Stimulated activated CD4-positive, alpha-beta T cell treated with anti-CD3 and anti-CD28 coated beads, TNF-alpha, amount 100 ng/mL, for 4 hours (primary cell): ENCODE measurements around the gene CCL16.
"Not testable (repeated sequence)": the region's sequence is repeated elsewhere in the genome, so short reads cannot be mapped to it uniquely, and the experiment has no call there.

Experiments
- DNase-seq, 3 experiments: peaks; one replicate each; pipeline ENCODE4 v3.0.0-alpha.2; 2020; ENCODE audit warnings: low read depth in 3 of 3

Gene CCL16, protein sequence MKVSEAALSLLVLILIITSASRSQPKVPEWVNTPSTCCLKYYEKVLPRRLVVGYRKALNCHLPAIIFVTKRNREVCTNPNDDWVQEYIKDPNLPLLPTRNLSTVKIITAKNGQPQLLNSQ

DNA sequence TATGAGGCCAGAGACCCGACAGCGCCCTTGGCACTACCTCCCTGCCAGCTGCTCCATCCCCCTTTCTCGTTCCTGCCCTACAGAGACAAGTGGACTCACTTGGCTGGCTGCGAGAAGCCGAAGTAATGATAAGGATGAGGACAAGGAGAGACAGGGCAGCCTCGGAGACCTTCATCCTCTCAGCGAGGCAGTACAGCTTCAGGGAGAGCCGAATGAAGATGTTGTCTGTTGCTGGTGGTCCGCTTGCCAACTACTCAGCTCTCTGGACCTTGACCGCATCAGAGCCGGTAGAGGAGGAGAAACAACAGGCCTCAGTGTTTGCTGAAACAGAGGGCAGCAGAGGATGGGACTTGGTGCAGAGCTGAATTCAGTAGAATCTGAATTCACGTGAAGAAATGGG, at the start of gene CCL16:
Gene CCL16, minus strand, starts transcription at position 252 of the 400 bp plus-strand sequence. Its CDS starts 77 bp downstream, at position 175.
- no peak for DNase-seq

DNA sequence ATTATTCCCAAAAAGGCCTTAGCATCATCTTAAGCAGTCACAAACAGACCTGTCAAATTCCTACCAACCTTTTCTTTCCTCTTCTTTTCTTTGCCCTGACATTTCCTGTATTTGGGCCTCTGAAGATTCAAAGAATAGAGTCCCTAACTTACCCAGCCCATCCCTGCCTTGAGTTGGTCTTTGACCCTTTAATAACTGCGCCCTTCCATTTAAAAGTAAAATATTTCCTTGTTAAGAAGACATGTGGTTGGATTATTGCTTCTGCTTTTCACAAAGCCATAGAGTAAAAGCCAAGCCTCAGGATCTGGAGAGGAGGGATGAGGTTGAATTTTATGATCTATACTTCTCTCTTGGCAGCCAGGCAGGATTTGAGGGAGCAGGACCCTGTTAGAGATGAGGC, 49.7 kb upstream of the CCL16 start:
- DNase-seq: no peak

DNA sequence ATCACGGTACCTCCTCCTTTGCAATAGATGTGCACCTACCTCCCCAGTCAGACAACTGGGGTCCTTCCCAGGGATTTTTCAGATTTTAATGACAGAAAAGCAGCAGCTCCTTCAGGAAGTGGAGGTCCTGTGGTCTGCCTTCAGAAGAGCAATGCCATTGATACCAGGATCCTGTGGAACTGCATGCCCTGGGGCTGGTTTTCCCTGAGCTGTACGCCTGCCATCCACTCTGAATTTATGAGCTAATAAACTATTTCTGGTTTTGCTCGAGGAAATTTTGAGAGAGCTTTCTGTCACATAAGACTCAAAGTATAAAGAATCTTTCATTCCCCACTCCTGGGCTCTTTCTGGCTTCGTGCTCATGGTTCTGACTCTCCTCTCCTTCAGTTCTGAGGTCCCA, 46.5 kb upstream of the CCL16 start:
- no peak for DNase-seq

DNA sequence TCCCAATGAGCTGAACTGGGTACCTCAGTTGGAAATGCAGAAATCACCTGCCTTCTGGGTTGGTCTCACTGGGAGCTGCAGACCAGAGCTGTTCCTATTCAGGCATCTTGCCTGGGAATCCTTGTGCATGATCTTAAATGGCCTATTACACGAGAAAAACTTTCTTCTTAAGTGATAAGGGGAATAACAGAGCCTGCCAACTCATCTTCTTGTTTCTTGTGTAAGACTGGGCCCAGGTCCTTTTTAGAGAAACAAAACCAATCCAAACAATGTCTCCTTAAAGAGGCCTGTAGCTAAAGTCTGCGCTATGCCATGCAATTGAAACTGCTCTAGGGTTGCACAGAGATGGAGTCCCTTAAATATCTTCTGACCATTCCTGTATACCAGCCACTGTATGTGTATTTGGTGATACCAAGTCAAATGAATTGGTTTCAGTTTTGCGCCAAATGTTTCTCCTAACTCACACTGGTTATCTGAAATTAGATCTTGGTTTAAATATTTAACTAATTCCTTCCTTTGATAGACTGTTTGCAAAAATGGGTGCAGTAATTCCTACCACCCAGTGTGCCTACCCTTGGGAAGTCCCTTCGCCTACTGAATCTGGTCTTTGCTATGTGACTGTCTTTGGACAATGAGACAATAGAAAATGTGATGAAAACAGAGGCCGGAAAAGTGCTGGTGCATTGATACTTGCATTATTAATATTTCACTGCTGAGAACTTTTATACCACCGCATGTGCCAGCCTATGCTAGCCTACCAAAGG, 43.0 kb upstream of the CCL16 start:
- no peak for DNase-seq

DNA sequence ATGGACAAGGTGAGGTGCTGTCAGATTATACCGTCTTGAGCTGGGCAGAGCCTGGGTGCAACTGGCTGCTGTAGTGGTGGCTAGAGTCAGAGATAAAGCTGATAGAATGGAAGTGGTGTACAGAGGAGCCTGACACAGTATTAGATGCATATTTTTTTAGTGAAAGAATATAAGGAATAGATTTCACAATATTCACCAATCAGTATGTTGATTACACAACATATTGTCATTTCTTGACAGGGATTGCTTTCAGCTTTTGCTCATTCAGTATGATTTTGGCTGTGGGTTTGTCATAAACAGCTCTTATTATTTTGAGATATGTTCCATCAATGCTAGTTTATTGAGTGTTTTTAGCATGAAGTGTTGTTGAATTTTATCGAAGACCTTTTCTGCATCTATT, 38.1 kb upstream of the CCL16 start:
- no peak for DNase-seq

DNA sequence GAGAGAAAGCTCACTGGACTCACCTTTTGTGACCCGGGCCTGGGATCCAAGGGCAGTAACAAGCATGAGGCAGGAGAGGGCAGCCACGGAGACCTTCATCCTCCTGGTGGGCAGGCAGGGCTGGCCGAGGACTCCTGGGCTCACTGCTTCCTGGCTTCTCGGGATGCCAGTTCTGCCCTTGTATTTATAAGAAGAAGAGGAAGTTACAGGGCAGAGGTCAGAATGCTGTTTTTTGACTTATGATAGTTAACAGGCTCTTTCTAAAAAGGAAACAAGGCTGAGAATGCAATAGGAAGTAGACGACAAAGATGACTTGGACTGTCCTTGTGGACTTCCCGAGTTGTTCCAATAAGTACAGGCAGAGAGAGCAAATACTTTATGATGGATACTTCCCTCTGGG, 36.5 kb upstream of the CCL16 start, which contains the start of gene CCL23:
Gene CCL23, minus strand, starts transcription at position 174 of the 400 bp plus-strand sequence. Its CDS starts 75 bp downstream, at position 99.
- no peak for DNase-seq

DNA sequence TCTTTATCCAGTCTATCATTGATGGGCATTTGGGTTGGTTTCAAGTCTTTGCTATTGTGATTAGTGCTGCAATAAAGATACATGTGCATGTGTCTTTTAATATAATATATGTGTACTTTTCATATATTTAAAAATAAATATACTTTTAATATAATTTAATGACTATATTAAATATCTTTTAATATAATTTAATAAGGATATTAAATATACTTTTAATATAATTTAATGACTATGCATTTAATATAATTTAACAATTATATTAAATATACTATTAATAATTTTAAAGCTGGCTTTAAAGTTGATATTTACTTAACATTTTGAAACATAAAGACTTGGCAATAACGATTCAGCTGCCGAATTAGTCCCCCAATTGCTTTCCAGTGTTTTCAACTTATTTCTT, 35.3 kb upstream of the CCL16 start:
- DNase-seq: no peak

DNA sequence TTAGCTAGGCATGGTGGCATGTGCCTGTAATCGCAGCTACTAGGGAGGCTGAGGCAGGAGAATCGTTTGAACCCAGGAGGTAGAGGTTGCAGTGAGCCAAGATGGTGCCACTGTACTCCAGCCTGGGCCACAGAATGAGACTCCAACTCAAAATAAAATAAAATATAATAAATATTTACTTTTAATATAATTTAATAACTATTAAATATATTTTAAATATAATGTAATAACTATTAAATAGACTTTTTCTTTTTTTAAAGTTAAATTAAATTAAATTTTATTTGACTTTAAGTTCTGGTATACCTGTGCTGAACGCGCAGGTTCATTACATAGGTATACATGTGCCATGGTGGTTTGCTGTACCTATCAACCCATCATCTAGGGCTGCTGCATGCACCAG, 34.6 kb upstream of the CCL16 start:
- DNase-seq: not testable (repeated sequence)

DNA sequence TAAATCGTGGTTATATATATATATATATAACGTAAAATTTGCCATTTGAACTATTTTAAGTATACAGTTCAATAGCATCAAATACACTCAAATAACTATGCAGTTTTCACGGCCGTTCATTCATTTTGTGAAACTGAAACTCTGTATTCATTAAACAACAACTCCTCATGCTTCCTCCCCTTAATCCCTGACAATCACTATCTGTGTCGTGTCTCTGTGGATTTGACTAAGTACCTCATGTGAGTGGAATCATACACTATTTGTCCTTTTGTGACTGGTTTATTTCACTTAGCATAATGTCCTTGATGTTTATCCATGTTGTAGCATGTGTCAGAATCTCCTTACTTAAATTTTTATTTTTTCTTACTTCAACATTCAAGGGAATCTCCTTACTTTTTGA, 33.6 kb upstream of the CCL16 start:
- DNase-seq: no peak

DNA sequence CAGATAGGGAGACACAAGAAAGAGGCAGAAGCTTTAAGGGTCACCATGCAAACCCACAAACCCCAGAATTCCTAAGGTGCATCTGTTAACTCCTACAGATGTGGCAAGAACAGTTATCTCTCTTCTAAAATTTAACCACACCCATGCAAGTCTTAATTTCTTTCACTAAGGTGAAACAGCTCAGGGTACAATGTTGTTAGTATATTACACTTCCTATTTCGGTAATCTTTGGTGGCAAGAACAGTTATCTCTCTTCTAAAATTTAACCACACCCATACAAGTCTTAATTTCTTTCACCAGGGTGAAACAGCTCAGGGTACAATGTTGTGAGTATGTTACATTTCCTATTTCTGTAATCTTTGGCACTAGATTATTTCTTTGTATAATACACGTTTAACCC, 29.9 kb upstream of the CCL16 start:
- no peak for DNase-seq

DNA sequence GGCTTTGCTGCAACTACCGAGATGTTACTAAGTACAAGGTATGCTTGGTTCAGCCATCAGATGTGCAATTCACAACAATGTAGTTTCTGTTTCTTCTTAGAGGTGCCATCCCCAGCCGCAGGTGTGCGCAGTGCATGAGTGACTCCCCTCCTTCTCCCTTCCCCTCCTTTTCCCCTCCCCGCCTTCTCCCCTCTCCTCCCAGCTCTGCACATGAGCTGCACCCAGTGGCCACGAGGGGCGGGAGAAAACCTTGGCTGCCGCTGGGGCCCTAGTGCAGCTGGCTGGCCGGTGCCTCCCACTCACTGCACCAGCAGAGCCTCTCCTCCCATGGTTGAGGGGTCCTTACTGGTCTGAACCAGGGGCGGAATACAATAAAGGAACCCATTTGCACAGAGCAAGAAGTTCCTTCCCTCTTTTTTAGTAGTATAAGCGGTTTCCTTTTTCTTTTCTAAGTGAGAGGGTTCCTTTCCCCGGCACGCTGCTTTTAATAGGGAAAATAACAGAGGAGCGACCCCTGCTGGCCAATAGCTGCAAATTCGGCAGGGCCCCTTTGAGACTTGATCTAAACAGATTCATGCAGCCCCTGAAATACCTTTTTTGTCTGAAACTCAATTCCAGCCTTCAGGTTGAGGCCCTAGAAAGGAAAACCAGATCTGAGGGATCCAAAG, 27.8 kb upstream of the CCL16 start:
- DNase-seq: no peak

DNA sequence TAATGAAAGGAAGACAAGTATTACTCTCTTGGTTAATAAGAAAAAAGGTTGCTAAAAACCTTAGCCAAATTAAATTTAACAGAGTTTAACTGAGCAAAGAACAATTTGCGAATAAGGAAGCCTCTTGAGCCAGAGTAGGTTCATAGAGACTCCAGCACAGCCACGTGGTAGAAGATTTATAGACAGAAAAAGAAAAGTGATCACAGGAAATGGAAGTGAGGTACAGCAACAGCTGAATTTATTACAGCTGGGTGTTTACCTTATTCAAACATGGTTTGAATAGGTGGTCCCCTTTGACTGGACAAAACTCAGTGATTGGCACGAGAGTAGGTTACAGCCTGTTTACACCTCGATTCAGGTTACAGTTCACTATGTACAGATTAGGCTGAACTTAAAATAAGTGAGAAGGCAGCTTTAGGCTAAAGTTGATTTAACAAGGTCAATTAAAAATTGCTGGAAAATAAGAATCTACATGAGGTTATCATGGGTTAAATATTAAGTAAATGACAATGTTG, 23.4 kb upstream of the CCL16 start:
- no peak for DNase-seq

DNA sequence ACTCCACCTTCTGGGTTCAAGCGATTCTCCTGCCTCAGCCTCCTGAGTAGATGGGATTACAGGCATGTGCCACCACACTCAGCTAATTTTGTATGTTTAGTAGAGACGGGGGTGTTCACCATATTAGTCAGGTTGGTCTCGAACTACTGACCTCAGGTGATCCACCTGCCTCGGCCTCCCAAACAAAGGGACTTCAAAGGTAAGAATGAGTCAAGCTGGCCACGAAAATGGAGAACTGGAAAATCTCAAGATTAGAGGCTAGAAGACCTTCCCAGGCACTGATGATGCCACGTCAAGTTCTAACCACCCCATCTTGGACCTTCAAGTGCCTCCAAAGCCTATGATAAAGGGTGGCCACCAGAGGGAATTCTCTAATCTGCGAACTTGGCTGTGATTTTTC, 21.3 kb upstream of the CCL16 start:
- no peak for DNase-seq

DNA sequence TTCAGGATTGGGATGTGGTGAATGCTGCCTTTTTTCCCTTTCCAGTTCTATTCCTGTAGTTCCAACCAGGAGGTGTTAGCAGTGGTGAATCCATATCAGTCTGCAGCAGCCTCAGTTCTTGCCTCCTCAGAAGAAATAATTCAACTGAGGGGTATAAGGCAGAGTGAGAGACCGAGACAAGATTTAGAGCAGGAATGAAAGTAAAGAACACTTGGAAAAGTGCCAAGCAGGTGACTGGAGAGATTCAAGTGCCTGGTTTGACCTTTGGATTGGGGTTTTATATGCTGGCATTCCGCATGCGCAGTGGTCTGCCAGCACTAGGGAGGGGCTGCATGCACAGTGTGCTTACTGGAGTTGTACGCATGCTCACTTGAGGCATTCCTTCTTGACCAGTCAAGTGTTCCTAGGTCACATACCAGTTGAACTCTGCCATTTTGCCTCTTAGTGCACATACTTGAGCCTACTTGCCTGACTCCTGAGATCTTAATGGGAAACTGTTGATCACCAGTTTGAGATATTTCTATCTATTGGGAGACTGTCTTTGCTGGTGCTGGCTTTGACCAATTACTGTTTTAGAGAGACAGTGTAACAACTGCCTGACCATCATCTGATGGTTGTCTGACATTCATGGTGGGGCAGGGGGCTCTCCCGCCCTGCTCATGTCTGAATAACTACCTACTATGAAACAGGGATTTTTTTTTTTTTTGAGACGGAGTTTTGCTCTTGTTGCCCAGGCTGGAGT, 20.7 kb upstream of the CCL16 start:
- no peak for DNase-seq

DNA sequence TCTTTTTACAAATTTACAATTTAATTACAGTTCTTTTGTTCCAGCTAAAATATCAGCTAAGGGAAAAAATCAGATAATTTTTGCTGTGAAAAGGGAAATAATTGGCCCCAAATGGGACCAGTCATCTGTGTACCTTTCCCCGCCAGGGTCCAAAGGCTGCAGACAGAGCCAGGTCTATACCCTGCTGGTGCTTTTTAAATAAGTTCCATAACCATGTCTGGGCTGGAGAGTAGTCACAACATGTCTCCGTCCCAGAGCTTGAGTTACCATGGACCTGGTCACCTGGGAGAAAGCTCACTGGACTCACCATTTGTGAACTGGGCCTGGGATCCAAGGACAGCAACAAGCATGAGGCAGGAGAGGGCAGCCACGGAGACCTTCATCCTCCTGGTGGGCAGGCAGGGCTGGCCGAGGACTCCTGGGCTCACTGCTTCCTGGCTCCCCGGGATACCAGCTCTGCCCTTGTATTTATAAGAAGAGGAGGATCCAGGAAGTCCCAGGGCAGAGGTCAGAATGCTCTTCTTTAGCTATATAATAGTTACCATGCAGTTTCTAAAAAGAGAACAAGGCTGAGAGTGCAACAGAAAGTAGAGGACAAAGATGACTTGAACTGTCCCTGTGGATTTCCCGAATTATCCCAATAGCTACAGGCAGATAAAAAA, 19.9 kb upstream of the CCL16 start, which contains the start of gene CCL15:
Gene CCL15, minus strand, starts transcription at position 444 of the 662 bp plus-strand sequence. Its CDS starts 61 bp downstream, at position 383.
- no peak for DNase-seq

DNA sequence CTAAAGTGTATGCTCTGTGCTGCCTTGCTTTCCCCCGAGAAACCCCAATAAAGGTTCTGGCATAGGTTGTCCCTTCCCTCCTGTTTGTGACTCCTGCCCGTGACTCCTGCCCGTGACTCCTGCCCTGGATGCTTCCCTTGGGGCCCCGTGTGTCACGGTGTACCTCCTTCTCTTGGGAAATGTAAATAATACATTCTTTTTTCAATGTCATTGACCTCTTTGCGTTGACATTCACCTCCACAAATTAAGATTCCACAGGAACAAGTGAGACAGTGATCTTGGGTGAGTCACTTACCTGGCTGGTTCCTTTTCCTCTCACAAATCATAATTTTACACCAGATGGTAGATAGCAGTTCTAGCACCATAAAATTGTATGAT, 19.4 kb upstream of the CCL16 start:
- no peak for DNase-seq

DNA sequence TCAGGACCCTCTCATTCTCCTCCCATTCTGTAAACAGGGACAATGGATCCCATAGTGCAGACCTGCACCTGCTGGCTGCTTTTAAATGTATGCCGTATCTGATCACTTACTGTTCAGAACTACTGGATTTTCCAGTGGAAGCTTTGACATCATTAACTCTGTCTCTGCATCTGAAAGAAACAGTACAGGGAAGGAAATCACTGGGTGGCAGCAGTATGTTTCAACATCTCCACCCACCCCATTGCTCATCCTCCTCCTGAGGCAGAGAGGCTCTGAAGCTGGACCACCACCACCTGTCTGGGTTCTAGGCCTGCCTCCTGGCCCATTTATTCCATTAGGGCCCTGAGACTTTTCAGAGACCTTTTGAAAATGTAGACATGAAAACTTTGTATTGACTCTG, 17.5 kb upstream of the CCL16 start:
- DNase-seq: no peak

DNA sequence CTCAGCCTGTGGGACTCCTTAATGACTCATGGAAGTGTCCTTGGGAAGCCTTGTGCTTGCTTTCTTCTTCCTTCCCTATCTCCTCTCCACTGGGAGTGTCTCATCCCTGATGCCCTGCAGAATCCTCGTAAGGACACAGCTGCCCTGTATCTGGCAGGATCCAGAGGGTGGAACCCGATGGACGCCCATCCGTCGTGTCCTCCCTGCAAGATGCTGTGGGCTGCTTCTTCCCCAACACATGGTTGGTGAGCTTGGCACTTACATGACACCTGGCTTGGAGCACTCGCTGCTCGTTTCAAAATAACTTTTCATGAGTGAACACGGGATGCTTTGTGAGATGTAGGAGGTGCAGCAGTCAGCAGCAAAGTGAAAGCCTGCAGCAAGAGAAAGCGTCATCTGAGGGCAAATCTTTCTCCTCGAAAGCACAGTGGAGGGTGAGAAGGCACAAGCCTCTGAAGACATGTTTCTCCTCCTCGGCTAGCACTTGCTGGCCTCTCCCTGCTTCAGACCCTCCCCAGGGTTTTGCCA, 16.8 kb upstream of the CCL16 start:
- no peak for DNase-seq

DNA sequence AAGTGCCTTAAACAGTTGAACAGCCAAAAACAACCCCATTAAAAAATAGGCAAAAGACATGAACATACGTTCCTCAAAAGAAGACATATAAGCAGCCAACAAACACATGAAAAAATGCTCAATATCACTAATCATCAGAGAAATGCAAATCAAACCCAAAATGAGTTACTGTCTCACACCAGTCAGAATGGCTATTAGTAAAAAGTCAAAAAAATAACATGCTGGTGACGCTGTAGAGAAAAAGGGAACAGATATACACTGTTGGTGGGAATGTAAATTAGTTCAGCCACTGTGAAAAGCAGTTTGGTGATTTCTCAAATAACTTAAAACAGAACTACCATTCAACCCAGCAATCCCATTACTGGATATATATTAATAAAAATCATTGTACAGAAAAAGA, 14.0 kb upstream of the CCL16 start:
- not testable (repeated sequence) for DNase-seq

DNA sequence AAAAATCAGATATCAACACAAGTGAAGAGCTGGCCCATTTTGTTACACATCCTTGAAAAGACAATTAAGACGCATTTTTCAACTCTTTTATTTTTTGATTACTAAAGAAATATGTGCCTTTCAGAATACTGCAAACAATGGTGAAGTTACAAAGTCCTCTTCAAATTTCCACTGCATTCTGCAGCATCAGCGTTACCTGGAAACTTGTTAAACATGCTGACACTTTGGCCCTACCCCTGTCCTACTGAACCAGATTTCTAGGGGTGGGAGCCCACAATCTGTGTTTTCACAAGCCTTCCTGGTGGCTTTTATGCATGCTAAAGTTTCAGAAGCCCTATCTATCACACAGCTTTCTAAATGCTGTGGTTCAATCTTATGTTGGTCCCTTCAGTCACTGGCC, 9.8 kb upstream of the CCL16 start:
- no peak for DNase-seq

DNA sequence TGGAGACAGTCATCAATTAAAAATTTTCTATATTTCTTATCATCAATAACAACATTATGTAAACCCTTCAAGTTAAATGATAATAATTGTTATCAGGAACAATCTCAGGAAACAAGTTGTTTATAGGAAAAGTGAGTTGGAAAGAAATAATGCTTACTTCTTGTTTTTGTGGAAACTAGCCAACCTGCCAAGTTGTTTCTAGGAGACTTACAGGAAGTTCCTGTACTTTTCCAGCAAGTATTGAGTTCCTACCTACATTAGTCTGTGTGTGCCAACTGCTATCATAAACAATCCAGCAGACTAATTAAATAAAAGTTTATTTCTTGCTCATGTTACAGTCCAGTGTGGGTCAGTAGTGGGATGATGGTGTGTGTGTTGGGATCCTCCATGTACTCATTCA, 6.9 kb upstream of the CCL16 start:
- DNase-seq: no peak
